Activated CD4-positive, alpha-beta T cell treated with anti-CD3 and anti-CD28 coated beads for 4 hours (primary cell): Measurements from ENCODE around the gene DNAJC15.
"Not testable (repeated sequence)": the region's sequence is repeated elsewhere in the genome, so short reads cannot be mapped to it uniquely, and the experiment has no call there.

Source experiments
- DNase-seq, 2 donors: peaks; one replicate each; pipeline ENCODE4 v3.0.0-alpha.2; 2020

Gene DNAJC15

GRCh38 chr13:43005460-43006236 is 17.7 kb upstream of the DNAJC15 start:
- no peak for DNase-seq

GRCh38 chr13:43006893-43007631 is 16.3 kb upstream of the DNAJC15 start:
- no peak for DNase-seq

- no peak for DNase-seq
Observed at GRCh38 chr13:43008596-43008995, 14.8 kb upstream of the DNAJC15 start.

GRCh38 chr13:43009506-43009905 is 13.9 kb upstream of the DNAJC15 start:
- DNase-seq = no peak

GRCh38 chr13:43014162-43014561 is 9.2 kb upstream of the DNAJC15 start:
- DNase-seq = no peak

- no peak for DNase-seq
Observed at GRCh38 chr13:43016226-43016625, 7.2 kb upstream of the DNAJC15 start.

GRCh38 chr13:43019811-43020210 is 3.6 kb upstream of the DNAJC15 start:
- DNase-seq = no peak

GRCh38 chr13:43020794-43021193 is 2.6 kb upstream of the DNAJC15 start:
- DNase-seq = no peak

- DNase-seq = no peak
Observed at GRCh38 chr13:43021926-43022670, 1.3 kb upstream of the DNAJC15 start.

GRCh38 chr13:43022934-43023288 is 475 bp upstream of the DNAJC15 start:
- no peak for DNase-seq

GRCh38 chr13:43026262-43026661 is 2.9 kb downstream of the DNAJC15 start:
- no peak for DNase-seq

- no peak for DNase-seq
Observed at GRCh38 chr13:43030548-43030947, 7.2 kb downstream of the DNAJC15 start.

GRCh38 chr13:43031881-43032280 is 8.5 kb downstream of the DNAJC15 start:
- no peak for DNase-seq

- no peak for DNase-seq
Observed at GRCh38 chr13:43033038-43033437, 9.7 kb downstream of the DNAJC15 start.

- no peak for DNase-seq
Observed at GRCh38 chr13:43036351-43037250, 13.2 kb downstream of the DNAJC15 start.

GRCh38 chr13:43039966-43040365 is 16.6 kb downstream of the DNAJC15 start:
- no peak for DNase-seq

GRCh38 chr13:43040581-43041368 is 17.4 kb downstream of the DNAJC15 start:
- not testable (repeated sequence) for DNase-seq

- no peak for DNase-seq
Observed at GRCh38 chr13:43041369-43041921, 18.1 kb downstream of the DNAJC15 start.

GRCh38 chr13:43042410-43042921 is 19.1 kb downstream of the DNAJC15 start:
- DNase-seq = no peak

GRCh38 chr13:43044720-43045301 is 21.4 kb downstream of the DNAJC15 start:
- no peak for DNase-seq

GRCh38 chr13:43045302-43045773 is 22.0 kb downstream of the DNAJC15 start:
- DNase-seq = not testable (repeated sequence)
